HL-60 (cell line): ENCODE measurements around the gene SH3RF3.

ENCODE experiments used
- DNase-seq, 2 experiments: peaks; one replicate each; pipeline ENCODE4 v3.0.0-alpha.2; 2010 to 2020; ENCODE audit warnings: low read depth in 1 of 2, low spot score in 1 of 2
- H3K27ac ChIP-seq: fragments of 250-450 bp; sonication (Bioruptor Pico); replicated peaks from 2 replicates; pipeline ENCODE4 v1.5.1; 2020; ENCODE audit warnings: mild to moderate bottlenecking, moderate library complexity
- H3K27me3 ChIP-seq: fragments of 250-450 bp; sonication (Bioruptor Pico); 2 replicates; pipeline ENCODE4 v1.5.1; 2021; ENCODE audit warnings: mild to moderate bottlenecking, moderate library complexity; ENCODE audit not compliant: insufficient read depth, poor library complexity, severe bottlenecking
- H3K4me3 ChIP-seq: replicated peaks from 2 replicates; pipeline ENCODE4 v1.5.1; 2011; ENCODE audit warnings: mild to moderate bottlenecking, control low read depth, low read length; ENCODE audit not compliant: insufficient read depth
- GABPA ChIP-seq: IDR thresholded peaks from 2 replicates; pipeline ENCODE4 v1.6.1; 2012; ENCODE audit warnings: low read depth
- POLR2AphosphoS5 ChIP-seq: IDR thresholded peaks from 2 replicates; pipeline ENCODE4 v1.6.1; 2012; ENCODE audit warnings: low read depth
- SPI1 ChIP-seq: IDR thresholded peaks from 2 replicates; pipeline ENCODE4 v1.6.1; 2012; ENCODE audit warnings: low read depth, mild to moderate bottlenecking, borderline replicate concordance
- TF ChIP-seq, protein P1 (sequence below): IDR thresholded peaks from 2 replicates; pipeline ENCODE4 v1.6.1; 2012; ENCODE audit warnings: low read depth; ENCODE audit not compliant: insufficient replicate concordance
- TF ChIP-seq, protein P2 (sequence below): IDR thresholded peaks from one replicate; pipeline ENCODE4 v1.5.1; 2011; ENCODE audit warnings: low read length, control low read depth, inconsistent platforms; ENCODE audit not compliant: insufficient read depth

SH3RF3 gene

DNA sequence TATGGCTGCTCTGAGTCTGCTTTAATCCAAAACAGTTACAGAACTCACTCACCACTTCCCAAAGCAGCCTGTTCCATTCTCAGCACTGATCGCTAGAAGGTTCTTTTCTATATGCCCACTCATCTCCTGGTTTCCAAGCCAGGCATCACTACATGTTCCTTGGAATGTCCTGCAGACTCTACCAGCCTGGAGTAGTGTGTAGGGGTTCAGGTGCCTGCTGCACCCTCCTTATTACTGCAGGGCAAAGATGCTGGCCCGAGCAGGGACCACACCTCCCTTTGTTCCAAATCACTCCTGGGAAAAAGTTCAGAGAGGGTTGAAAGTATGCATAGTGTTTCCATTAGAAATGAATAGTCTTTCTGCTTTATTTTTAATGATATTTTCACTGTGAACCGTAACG is 196.6 kb downstream of the SH3RF3 start:
- TF ChIP-seq, protein P1, sequence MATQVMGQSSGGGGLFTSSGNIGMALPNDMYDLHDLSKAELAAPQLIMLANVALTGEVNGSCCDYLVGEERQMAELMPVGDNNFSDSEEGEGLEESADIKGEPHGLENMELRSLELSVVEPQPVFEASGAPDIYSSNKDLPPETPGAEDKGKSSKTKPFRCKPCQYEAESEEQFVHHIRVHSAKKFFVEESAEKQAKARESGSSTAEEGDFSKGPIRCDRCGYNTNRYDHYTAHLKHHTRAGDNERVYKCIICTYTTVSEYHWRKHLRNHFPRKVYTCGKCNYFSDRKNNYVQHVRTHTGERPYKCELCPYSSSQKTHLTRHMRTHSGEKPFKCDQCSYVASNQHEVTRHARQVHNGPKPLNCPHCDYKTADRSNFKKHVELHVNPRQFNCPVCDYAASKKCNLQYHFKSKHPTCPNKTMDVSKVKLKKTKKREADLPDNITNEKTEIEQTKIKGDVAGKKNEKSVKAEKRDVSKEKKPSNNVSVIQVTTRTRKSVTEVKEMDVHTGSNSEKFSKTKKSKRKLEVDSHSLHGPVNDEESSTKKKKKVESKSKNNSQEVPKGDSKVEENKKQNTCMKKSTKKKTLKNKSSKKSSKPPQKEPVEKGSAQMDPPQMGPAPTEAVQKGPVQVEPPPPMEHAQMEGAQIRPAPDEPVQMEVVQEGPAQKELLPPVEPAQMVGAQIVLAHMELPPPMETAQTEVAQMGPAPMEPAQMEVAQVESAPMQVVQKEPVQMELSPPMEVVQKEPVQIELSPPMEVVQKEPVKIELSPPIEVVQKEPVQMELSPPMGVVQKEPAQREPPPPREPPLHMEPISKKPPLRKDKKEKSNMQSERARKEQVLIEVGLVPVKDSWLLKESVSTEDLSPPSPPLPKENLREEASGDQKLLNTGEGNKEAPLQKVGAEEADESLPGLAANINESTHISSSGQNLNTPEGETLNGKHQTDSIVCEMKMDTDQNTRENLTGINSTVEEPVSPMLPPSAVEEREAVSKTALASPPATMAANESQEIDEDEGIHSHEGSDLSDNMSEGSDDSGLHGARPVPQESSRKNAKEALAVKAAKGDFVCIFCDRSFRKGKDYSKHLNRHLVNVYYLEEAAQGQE: no peak
- TF ChIP-seq GABPA (no peak), POLR2AphosphoS5 (no peak), SPI1 (no peak)
- TF ChIP-seq, protein P2, sequence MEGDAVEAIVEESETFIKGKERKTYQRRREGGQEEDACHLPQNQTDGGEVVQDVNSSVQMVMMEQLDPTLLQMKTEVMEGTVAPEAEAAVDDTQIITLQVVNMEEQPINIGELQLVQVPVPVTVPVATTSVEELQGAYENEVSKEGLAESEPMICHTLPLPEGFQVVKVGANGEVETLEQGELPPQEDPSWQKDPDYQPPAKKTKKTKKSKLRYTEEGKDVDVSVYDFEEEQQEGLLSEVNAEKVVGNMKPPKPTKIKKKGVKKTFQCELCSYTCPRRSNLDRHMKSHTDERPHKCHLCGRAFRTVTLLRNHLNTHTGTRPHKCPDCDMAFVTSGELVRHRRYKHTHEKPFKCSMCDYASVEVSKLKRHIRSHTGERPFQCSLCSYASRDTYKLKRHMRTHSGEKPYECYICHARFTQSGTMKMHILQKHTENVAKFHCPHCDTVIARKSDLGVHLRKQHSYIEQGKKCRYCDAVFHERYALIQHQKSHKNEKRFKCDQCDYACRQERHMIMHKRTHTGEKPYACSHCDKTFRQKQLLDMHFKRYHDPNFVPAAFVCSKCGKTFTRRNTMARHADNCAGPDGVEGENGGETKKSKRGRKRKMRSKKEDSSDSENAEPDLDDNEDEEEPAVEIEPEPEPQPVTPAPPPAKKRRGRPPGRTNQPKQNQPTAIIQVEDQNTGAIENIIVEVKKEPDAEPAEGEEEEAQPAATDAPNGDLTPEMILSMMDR: no peak
- H3K4me3 ChIP-seq: no peak overlapping the region
- H3K27ac ChIP-seq: no peak overlapping the region
- H3K27me3 ChIP-seq: no peaks in the 10 kb centered on the region
- no peak for DNase-seq

DNA sequence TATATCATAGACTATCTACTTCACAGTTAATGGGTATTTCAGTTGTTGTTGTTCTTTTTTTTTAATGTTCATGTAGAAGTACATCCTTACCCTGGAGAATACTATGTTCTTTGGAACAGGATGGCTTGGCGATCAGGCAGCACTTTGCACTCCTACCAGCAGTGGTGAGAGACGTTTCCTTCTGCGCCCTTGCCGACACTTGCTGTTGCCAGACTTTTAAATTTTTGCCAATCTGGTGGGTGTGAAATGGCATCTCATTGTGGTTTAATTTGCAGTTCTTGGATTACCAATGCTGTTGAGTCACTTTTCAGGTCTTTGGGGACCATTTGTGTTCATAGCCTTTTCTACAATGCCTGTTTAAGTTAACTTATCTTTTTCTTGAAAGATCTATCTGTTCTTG is 197.3 kb downstream of the SH3RF3 start:
- no peak overlapping the region for H3K4me3 ChIP-seq
- no peaks in the 10 kb centered on the region for H3K27me3 ChIP-seq
- DNase-seq: no peak
- H3K27ac ChIP-seq: no peak overlapping the region
- TF ChIP-seq SPI1 (no peak), POLR2AphosphoS5 (no peak), GABPA (no peak)
- TF ChIP-seq, protein P2: no peak
- TF ChIP-seq, protein P1: no peak

DNA sequence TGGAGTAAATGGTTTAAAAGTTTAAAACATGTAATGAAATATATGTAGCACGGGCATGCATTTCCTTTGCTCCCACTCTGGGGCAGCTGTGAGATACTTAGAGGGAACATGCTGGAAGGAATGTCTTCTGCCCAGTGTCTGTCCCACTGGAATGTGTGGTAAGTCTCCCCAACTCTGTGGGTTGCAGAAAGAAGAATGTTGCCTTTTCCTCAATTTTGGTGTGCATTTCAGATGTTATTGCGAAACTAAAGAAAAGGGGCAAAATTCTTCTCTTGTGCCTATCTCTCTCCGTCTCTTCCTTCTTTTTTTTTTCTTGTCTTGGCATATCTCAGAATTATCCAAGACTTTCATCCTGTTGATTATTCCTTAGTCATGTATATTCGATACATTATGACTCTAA is 201.1 kb downstream of the SH3RF3 start:
- no peak overlapping the region for H3K27ac ChIP-seq
- TF ChIP-seq, protein P1: no peak
- TF ChIP-seq, protein P2: no peak
- TF ChIP-seq SPI1 (no peak), POLR2AphosphoS5 (no peak), GABPA (no peak)
- no peak overlapping the region for H3K4me3 ChIP-seq
- H3K27me3 ChIP-seq: no peaks in the 10 kb centered on the region
- DNase-seq: no peak
